ENCODE data around the gene HEPACAM. TPM values are rescaled to one million over a fixed set of nuclear protein-coding genes. Genes with fewer than 3 reads are reported as not detected.

HEPACAM gene
- total RNA-seq, 1 experiment from 2014 or later, result not detected

GRCh38 chr11:124982043-124982442 lies 46.2 kb upstream of the HEPACAM start:
- H2BK5ac ChIP-seq (ENCODE audit: insufficient read length, low read length), result no peak overlapping the region
- H3T11ph ChIP-seq (ENCODE audit: low read length), result no peak overlapping the region
- Mint-ChIP-seq H3K4me3 (no peak overlapping the region), H3K27me3 (ENCODE audit: low read depth) (no peaks in the 10 kb centered on the region), H3K4me1 (no peaks in the 10 kb centered on the region), H3K9me3 (peaks cover 7 to 9% of the 10 kb centered on the region in 2 experiments), H3K27ac (no peak overlapping the region), H3K36me3 (ENCODE audit: insufficient read depth in 1 of 3, low read depth in 3 of 3) (peaks cover 0 to 4% (median 4%) of the 10 kb centered on the region in 3 experiments; a peak in 3 of 7 replicates)
- H3K23me2 ChIP-seq (ENCODE audit: insufficient read length, low read depth, low read length, poor library complexity, severe bottlenecking), result no peaks in the 10 kb centered on the region
- H3K27ac ChIP-seq (ENCODE audit: insufficient read length, low read depth, low read length), result no peak overlapping the region
- no peak for TF ChIP-seq CTCF (conservative IDR thresholded peaks at IDR 0.05)
- H3K27me3 ChIP-seq (ENCODE audit: insufficient read depth, low read length), result no peaks in the 10 kb centered on the region
- no peak overlapping the region for H3K56ac ChIP-seq (ENCODE audit: insufficient read length, low read depth, low read length)
- no peak overlapping the region for H2BK12ac ChIP-seq (ENCODE audit: insufficient read length, low read depth, low read length)
- no peak overlapping the region for H3K4me2 ChIP-seq (ENCODE audit: insufficient read depth, insufficient read length, low read length)
- no peak overlapping the region for H3K18ac ChIP-seq (ENCODE audit: insufficient read length, low read depth, low read length)
- H3K14ac ChIP-seq (ENCODE audit: insufficient read depth, low read length), result no peak overlapping the region
- H3K23ac ChIP-seq (ENCODE audit: insufficient read length, low read depth, low read length), result no peak overlapping the region
- H3K79me1 ChIP-seq (ENCODE audit: insufficient read depth, low read depth, low read length, poor library complexity, severe bottlenecking), result no peaks in the 10 kb centered on the region
- H2BK20ac ChIP-seq (ENCODE audit: low read depth, low read length, poor library complexity, severe bottlenecking), result no peak overlapping the region
- peaks cover 3% of the 10 kb centered on the region for H4K20me1 ChIP-seq (ENCODE audit: control insufficient read depth, insufficient read depth, insufficient read length)
- no peak overlapping the region for H3K9ac ChIP-seq (ENCODE audit: extremely low read depth, insufficient read length, low read length)
- no peak overlapping the region for H2AK5ac ChIP-seq (ENCODE audit: insufficient read length, low read length)
- no peak overlapping the region for H2BK15ac ChIP-seq (ENCODE audit: low read depth, low read length)
- no peak overlapping the region for H4K5ac ChIP-seq (ENCODE audit: insufficient read length, low read depth, low read length)
- no peak overlapping the region for H4K8ac ChIP-seq (replicated peaks; ENCODE audit: insufficient read length, low read depth, low read length)
- no peak overlapping the region for H2BK120ac ChIP-seq (ENCODE audit: low read depth, low read length, poor library complexity, severe bottlenecking)
- H2AFZ ChIP-seq (ENCODE audit: low read length), result no peak overlapping the region
- no peaks in the 10 kb centered on the region for H3K9me3 ChIP-seq (ENCODE audit: control insufficient read depth, low read depth, low read length)
- no peaks in the 10 kb centered on the region for H3K79me2 ChIP-seq (ENCODE audit: insufficient read depth, low read length)
- H3K4ac ChIP-seq (ENCODE audit: low read depth, low read length), result no peak overlapping the region
- DNase-seq, result no peak
- no peak overlapping the region for H4K91ac ChIP-seq (ENCODE audit: insufficient read length, low read depth, low read length)
- no peaks in the 10 kb centered on the region for H3K4me1 ChIP-seq (ENCODE audit: insufficient read depth, low read length)

Data from H9 (cell line).